ENCODE measurements around the gene DENND4B.
"Not testable (repeated sequence)": the region's sequence is repeated elsewhere in the genome, so short reads cannot be mapped to it uniquely, and the experiment has no call there.

The DENND4B gene

GRCh38 chr1:153946622-153947241, at the start of gene DENND4B:
Gene DENND4B, minus strand, starts transcription at chr1:153946718. Its CDS starts 2,344 bp downstream, at chr1:153944374.
- DNase-seq = peak; percentile 79

GRCh38 chr1:153995640-153996039, 49.1 kb upstream of the DENND4B start:
- DNase-seq = no peak

GRCh38 chr1:153995202-153995601, 48.7 kb upstream of the DENND4B start:
- DNase-seq = no peak

- DNase-seq = no peak
Measured at GRCh38 chr1:153991806-153992205, 45.3 kb upstream of the DENND4B start.

GRCh38 chr1:153991151-153991630, 44.7 kb upstream of the DENND4B start:
- DNase-seq = no peak

GRCh38 chr1:153990468-153991150, 44.1 kb upstream of the DENND4B start, which contains the start of gene RPS27:
Gene RPS27, plus strand, starts transcription at chr1:153990762. Its CDS starts 35 bp downstream, at chr1:153990797.
- peak; percentile 98 for DNase-seq

- DNase-seq = no peak
Measured at GRCh38 chr1:153987621-153988020, 41.1 kb upstream of the DENND4B start.

GRCh38 chr1:153985941-153986761, 39.6 kb upstream of the DENND4B start, which contains the start of gene RAB13:
Gene RAB13, minus strand, starts transcription at chr1:153986339. Its CDS starts 103 bp downstream, at chr1:153986236.
- DNase-seq = peak; percentile 88

- DNase-seq = peak; percentile 74
Measured at GRCh38 chr1:153985341-153985912, 38.9 kb upstream of the DENND4B start.

- no peak for DNase-seq
Measured at GRCh38 chr1:153984123-153984894, 37.8 kb upstream of the DENND4B start.

GRCh38 chr1:153981735-153982134, 35.2 kb upstream of the DENND4B start:
- DNase-seq = not testable (repeated sequence)

- DNase-seq = not testable (repeated sequence)
Measured at GRCh38 chr1:153979091-153979490, 32.6 kb upstream of the DENND4B start.

- DNase-seq = no peak
Measured at GRCh38 chr1:153978274-153978909, 31.9 kb upstream of the DENND4B start.

- DNase-seq = peak; percentile 82
Measured at GRCh38 chr1:153977250-153978240, 31.0 kb upstream of the DENND4B start, which contains the start of gene JTB. Gene JTB, minus strand, starts transcription at chr1:153977674. Its CDS starts 422 bp downstream, at chr1:153977252.

- no peak for DNase-seq
Measured at GRCh38 chr1:153976819-153977249, 30.3 kb upstream of the DENND4B start.

GRCh38 chr1:153973525-153973924, 27.0 kb upstream of the DENND4B start:
- no peak for DNase-seq

- no peak for DNase-seq
Measured at GRCh38 chr1:153973071-153973470, 26.6 kb upstream of the DENND4B start.

- DNase-seq = no peak
Measured at GRCh38 chr1:153970346-153970745, 23.8 kb upstream of the DENND4B start.

- no peak for DNase-seq
Measured at GRCh38 chr1:153968972-153969371, 22.5 kb upstream of the DENND4B start.

- no peak for DNase-seq
Measured at GRCh38 chr1:153968408-153968807, 21.9 kb upstream of the DENND4B start.

All from HCEC 1CT (cell line).